Karpas-422 (cell line): ENCODE measurements around the gene LTN1. TPM values are rescaled to one million over a fixed set of nuclear protein-coding genes. Genes with fewer than 3 reads are reported as not detected.

Experiments used
- DNase-seq: peaks from one replicate; pipeline ENCODE4 v3.0.0-alpha.2; 2015
- H2AFZ ChIP-seq: fragments of 200-600 bp; sonication (generic); 2 replicates; pipeline ENCODE4 v1.6.1; 2014; ENCODE audit warnings: antibody characterized with exemption, low read length, mixed read lengths
- H3K27ac ChIP-seq: fragments of 200-600 bp; sonication (generic); 2 replicates; pipeline ENCODE4 v1.5.1; 2014; ENCODE audit warnings: mild to moderate bottlenecking, low read length, moderate library complexity
- H3K27me3 ChIP-seq: fragments of 200-600 bp; sonication (generic); 2 replicates; pipeline ENCODE4 v1.6.1; 2014; ENCODE audit warnings: low read length, mixed read lengths
- H3K36me3 ChIP-seq: fragments of 200-600 bp; sonication (generic); 2 replicates; pipeline ENCODE4 v1.6.1; 2014; ENCODE audit warnings: low read length, mixed read lengths; ENCODE audit not compliant: insufficient read depth
- H3K4me1 ChIP-seq: fragments of 200-600 bp; sonication (generic); 2 replicates; pipeline ENCODE4 v1.6.1; 2014; ENCODE audit warnings: mild to moderate bottlenecking, low read length, mixed read lengths
- H3K4me2 ChIP-seq: fragments of 200-600 bp; sonication (generic); 2 replicates; pipeline ENCODE4 v1.6.1; 2014; ENCODE audit warnings: low read length, low read depth, mild to moderate bottlenecking; ENCODE audit not compliant: poor library complexity, severe bottlenecking
- H3K4me3 ChIP-seq: fragments of 200-600 bp; sonication (generic); 2 replicates; pipeline ENCODE4 v1.5.1; 2014; ENCODE audit warnings: mild to moderate bottlenecking, antibody characterized with exemption, low read length, mixed read lengths
- H3K79me2 ChIP-seq: fragments of 200-600 bp; sonication (generic); 2 replicates; pipeline ENCODE4 v1.6.1; 2014; ENCODE audit warnings: mild to moderate bottlenecking, low read length, mixed read lengths
- H3K9ac ChIP-seq: fragments of 200-600 bp; sonication (generic); 2 replicates; pipeline ENCODE4 v1.6.0; 2014; ENCODE audit warnings: low read length
- H3K9me2 ChIP-seq: fragments of 200-600 bp; sonication (generic), shearing (Covaris generic); replicated peaks from 2 replicates; pipeline ENCODE4 v1.6.0; 2014; ENCODE audit warnings: mild to moderate bottlenecking, low read length, moderate library complexity; ENCODE audit not compliant: insufficient read depth
- H3K9me3 ChIP-seq: fragments of 300-700, 200-600 bp; sonication (generic); 2 replicates; pipeline ENCODE4 v1.6.1; 2014; ENCODE audit warnings: low read length, mixed read lengths
- H4K20me1 ChIP-seq: fragments of 200-600 bp; sonication (generic); 2 replicates; pipeline ENCODE4 v1.6.1; 2014; ENCODE audit warnings: mild to moderate bottlenecking, antibody characterized with exemption, low read length, low read depth; ENCODE audit not compliant: insufficient read depth
- total RNA-seq: library from RNA; depleted of rRNA; stranded (reverse); fragments of >200 nt; shearing (Covaris generic); gene quantifications from 2 replicates; pipeline ENCODE4 v1.2.3, GENCODE V29; 2014; ENCODE audit warnings: low replicate concordance

Gene LTN1
- total RNA-seq, 1 experiment from 2014 or later = 48.9 TPM

- no peak overlapping the region for H2AFZ ChIP-seq
- no peaks in the 10 kb centered on the region for H3K9me2 ChIP-seq
- no peak overlapping the region for H3K4me2 ChIP-seq
- no peak overlapping the region for H3K9ac ChIP-seq
- DNase-seq = no peak
- no peaks in the 10 kb centered on the region for H3K9me3 ChIP-seq
- H3K79me2 ChIP-seq = no peaks in the 10 kb centered on the region
- H3K4me1 ChIP-seq = no peaks in the 10 kb centered on the region
- H3K27me3 ChIP-seq = no peaks in the 10 kb centered on the region
- no peak overlapping the region for H3K27ac ChIP-seq
- no peaks in the 10 kb centered on the region for H4K20me1 ChIP-seq
- H3K36me3 ChIP-seq = no peaks in the 10 kb centered on the region
- H3K4me3 ChIP-seq = no peak overlapping the region
These were observed 76.4 kb downstream of the LTN1 start for GRCh38 chr21:28916150-28916893.

GRCh38 chr21:28913071-28913470 lies 79.6 kb downstream of the LTN1 start:
- Histone ChIP-seq H3K27ac (no peak overlapping the region), H3K27me3 (no peaks in the 10 kb centered on the region), H3K4me1 (no peaks in the 10 kb centered on the region), H3K9me3 (no peaks in the 10 kb centered on the region), H4K20me1 (no peaks in the 10 kb centered on the region), H3K36me3 (no peaks in the 10 kb centered on the region), H3K4me2 (no peak overlapping the region), H3K79me2 (no peaks in the 10 kb centered on the region), H3K4me3 (no peak overlapping the region), H3K9ac (no peak overlapping the region), H3K9me2 (no peaks in the 10 kb centered on the region), H2AFZ (no peak overlapping the region)
- no peak for DNase-seq

- Histone ChIP-seq H3K27me3 (no peaks in the 10 kb centered on the region), H4K20me1 (no peaks in the 10 kb centered on the region), H3K36me3 (no peaks in the 10 kb centered on the region), H2AFZ (no peak overlapping the region), H3K27ac (no peak overlapping the region), H3K4me2 (no peak overlapping the region), H3K4me1 (no peaks in the 10 kb centered on the region), H3K9ac (no peak overlapping the region), H3K4me3 (no peak overlapping the region), H3K79me2 (no peaks in the 10 kb centered on the region), H3K9me2 (no peaks in the 10 kb centered on the region), H3K9me3 (no peaks in the 10 kb centered on the region)
- DNase-seq = no peak
These were observed 82.3 kb downstream of the LTN1 start for GRCh38 chr21:28910280-28910887.

- Histone ChIP-seq H3K27me3 (no peaks in the 10 kb centered on the region), H3K36me3 (no peaks in the 10 kb centered on the region), H3K9me2 (0 out of 2 replicates have a peak, but pooled peaks cover 3% of the 10 kb centered on the region), H4K20me1 (no peaks in the 10 kb centered on the region), H3K4me2 (no peak overlapping the region), H3K27ac (no peak overlapping the region), H3K79me2 (no peaks in the 10 kb centered on the region), H3K4me3 (no peak overlapping the region), H2AFZ (no peak overlapping the region), H3K9me3 (no peaks in the 10 kb centered on the region), H3K9ac (no peak overlapping the region), H3K4me1 (no peaks in the 10 kb centered on the region)
- no peak for DNase-seq
These were observed 84.3 kb downstream of the LTN1 start for GRCh38 chr21:28908351-28908750.

- H3K36me3 ChIP-seq = no peaks in the 10 kb centered on the region
- H2AFZ ChIP-seq = no peak overlapping the region
- 0 out of 2 replicates have a peak, but pooled peaks cover 3% of the 10 kb centered on the region for H3K9me2 ChIP-seq
- no peaks in the 10 kb centered on the region for H3K9me3 ChIP-seq
- H3K9ac ChIP-seq = no peak overlapping the region
- no peak overlapping the region for H3K4me3 ChIP-seq
- DNase-seq = no peak
- no peaks in the 10 kb centered on the region for H3K4me1 ChIP-seq
- H3K4me2 ChIP-seq = no peak overlapping the region
- H3K27me3 ChIP-seq = no peaks in the 10 kb centered on the region
- H3K27ac ChIP-seq = no peak overlapping the region
- no peaks in the 10 kb centered on the region for H4K20me1 ChIP-seq
- no peaks in the 10 kb centered on the region for H3K79me2 ChIP-seq
These were observed 85.8 kb downstream of the LTN1 start for GRCh38 chr21:28906841-28907240.

- H3K79me2 ChIP-seq = no peaks in the 10 kb centered on the region
- DNase-seq = no peak
- H3K9me3 ChIP-seq = no peaks in the 10 kb centered on the region
- H3K4me1 ChIP-seq = no peaks in the 10 kb centered on the region
- no peaks in the 10 kb centered on the region for H4K20me1 ChIP-seq
- no peak overlapping the region for H3K4me2 ChIP-seq
- no peak overlapping the region for H3K27ac ChIP-seq
- 0 out of 2 replicates have a peak, but pooled peaks cover 3% of the 10 kb centered on the region for H3K9me2 ChIP-seq
- H3K27me3 ChIP-seq = no peaks in the 10 kb centered on the region
- H2AFZ ChIP-seq = no peak overlapping the region
- no peak overlapping the region for H3K9ac ChIP-seq
- no peak overlapping the region for H3K4me3 ChIP-seq
- H3K36me3 ChIP-seq = no peaks in the 10 kb centered on the region
These were observed 86.4 kb downstream of the LTN1 start for GRCh38 chr21:28906236-28906635.

- H3K4me3 ChIP-seq = no peak overlapping the region
- H2AFZ ChIP-seq = no peak overlapping the region
- no peaks in the 10 kb centered on the region for H3K79me2 ChIP-seq
- no peaks in the 10 kb centered on the region for H4K20me1 ChIP-seq
- DNase-seq = no peak
- H3K9ac ChIP-seq = no peak overlapping the region
- 0 out of 2 replicates have a peak, but pooled peaks cover 3% of the 10 kb centered on the region for H3K9me2 ChIP-seq
- no peaks in the 10 kb centered on the region for H3K36me3 ChIP-seq
- no peaks in the 10 kb centered on the region for H3K9me3 ChIP-seq
- H3K27ac ChIP-seq = no peak overlapping the region
- H3K4me2 ChIP-seq = no peak overlapping the region
- H3K4me1 ChIP-seq = no peaks in the 10 kb centered on the region
- no peaks in the 10 kb centered on the region for H3K27me3 ChIP-seq
These were observed 87.7 kb downstream of the LTN1 start for GRCh38 chr21:28904961-28905435.

- Histone ChIP-seq H3K27me3 (no peaks in the 10 kb centered on the region), H3K9me3 (no peaks in the 10 kb centered on the region), H3K27ac (no peak overlapping the region), H3K4me3 (no peak overlapping the region), H3K36me3 (no peaks in the 10 kb centered on the region), H3K79me2 (no peaks in the 10 kb centered on the region), H3K4me1 (no peaks in the 10 kb centered on the region), H4K20me1 (no peaks in the 10 kb centered on the region), H3K4me2 (no peak overlapping the region), H3K9me2 (0 out of 2 replicates have a peak, but pooled peaks cover 3% of the 10 kb centered on the region), H2AFZ (no peak overlapping the region), H3K9ac (no peak overlapping the region)
- no peak for DNase-seq
These were observed 89.2 kb downstream of the LTN1 start for GRCh38 chr21:28903448-28903847.
